ENCODE results near the gene LIMA1. TPM values are rescaled to one million over a fixed set of nuclear protein-coding genes. Genes with fewer than 3 reads are reported as not detected.
"Not testable (repeated sequence)": the region's sequence is repeated elsewhere in the genome, so short reads cannot be mapped to it uniquely, and the experiment has no call there.

The LIMA1 gene
- total RNA-seq, 3 donors from 2014 or later (not counting 1 experiment from before 2014, with no cell fraction given): 12.0 to 16.2 (median 13.7) TPM

GRCh38 chr12:50248411-50248810 lies 34.9 kb downstream of the LIMA1 start:
- DNase-seq: no peak
- no peaks in the 10 kb centered on the region for H3K9me3 Mint-ChIP-seq
- no peaks in the 10 kb centered on the region for H3K4me1 ChIP-seq (ENCODE audit: control insufficient read depth, insufficient read depth, low read length)
- no peaks in the 10 kb centered on the region for H3K27me3 Mint-ChIP-seq (ENCODE audit: low read depth in 2 of 2)
- no peaks in the 10 kb centered on the region for H3K27me3 ChIP-seq (ENCODE audit: control insufficient read depth, insufficient read depth, low read length)
- intact Hi-C loops (cut with micrococcal nuclease): no loop called here
- 95% methylated on average over 3 of the region's 4 CpGs for WGBS (ENCODE audit: insufficient coverage)
- H3K36me3 Mint-ChIP-seq: no peaks in the 10 kb centered on the region
- H3K27ac Mint-ChIP-seq: no peak overlapping the region
- H3K27ac ChIP-seq (ENCODE audit: low read length): no peak overlapping the region
- H3K4me1 Mint-ChIP-seq: no peaks in the 10 kb centered on the region
- no peak for ATAC-seq
- no peak overlapping the region for H3K4me3 Mint-ChIP-seq
- H3K9me3 ChIP-seq (ENCODE audit: control insufficient read depth, insufficient read depth, low read length): no peaks in the 10 kb centered on the region
- H3K36me3 ChIP-seq (ENCODE audit: control insufficient read depth, insufficient read depth, low read length): no peaks in the 10 kb centered on the region
- H3K4me3 ChIP-seq (ENCODE audit: low read length): no peak overlapping the region
- TF ChIP-seq CTCF (IDR thresholded peaks at IDR 0.05): no peak

- H3K9me3 Mint-ChIP-seq; H3K27ac Mint-ChIP-seq; H3K36me3 Mint-ChIP-seq; H3K27ac ChIP-seq (ENCODE audit: low read length); H3K4me3 Mint-ChIP-seq; H3K9me3 ChIP-seq (ENCODE audit: control insufficient read depth, insufficient read depth, low read length); H3K4me3 ChIP-seq (ENCODE audit: low read length); H3K27me3 Mint-ChIP-seq (ENCODE audit: low read depth in 2 of 2); DNase-seq; intact Hi-C loops (cut with micrococcal nuclease); ATAC-seq; H3K27me3 ChIP-seq (ENCODE audit: control insufficient read depth, insufficient read depth, low read length); H3K36me3 ChIP-seq (ENCODE audit: control insufficient read depth, insufficient read depth, low read length); H3K4me1 ChIP-seq (ENCODE audit: control insufficient read depth, insufficient read depth, low read length); H3K4me1 Mint-ChIP-seq: not testable (repeated sequence)
- 84% methylated on average over 9 of the region's 9 CpGs for WGBS (ENCODE audit: insufficient coverage)
These were observed 35.7 kb downstream of the LIMA1 start for GRCh38 chr12:50247665-50248064.

- H3K9me3 Mint-ChIP-seq: no peaks in the 10 kb centered on the region
- DNase-seq (no peak), ATAC-seq (peak in 2 of 3 donors; percentile 31 to 77)
- Histone ChIP-seq H3K4me3 (ENCODE audit: low read length) (no peak overlapping the region), H3K4me1 (ENCODE audit: control insufficient read depth, insufficient read depth, low read length) (no peaks in the 10 kb centered on the region), H3K27ac (ENCODE audit: low read length) (no peak overlapping the region), H3K9me3 (ENCODE audit: control insufficient read depth, insufficient read depth, low read length) (no peaks in the 10 kb centered on the region), H3K27me3 (ENCODE audit: control insufficient read depth, insufficient read depth, low read length) (no peaks in the 10 kb centered on the region), H3K36me3 (ENCODE audit: control insufficient read depth, insufficient read depth, low read length) (no peaks in the 10 kb centered on the region)
- H3K27me3 Mint-ChIP-seq (ENCODE audit: low read depth in 2 of 2): no peaks in the 10 kb centered on the region
- H3K4me1 Mint-ChIP-seq: no peaks in the 10 kb centered on the region
- TF ChIP-seq CTCF (IDR thresholded peaks at IDR 0.05): no peak
- WGBS (ENCODE audit: insufficient coverage): 84% methylated on average over 1 of the region's 3 CpGs
- H3K4me3 Mint-ChIP-seq: no peak overlapping the region
- intact Hi-C loops (cut with micrococcal nuclease): no loop called here
- H3K36me3 Mint-ChIP-seq: no peaks in the 10 kb centered on the region
- no peak overlapping the region for H3K27ac Mint-ChIP-seq
These were observed 36.3 kb downstream of the LIMA1 start for GRCh38 chr12:50246873-50247612.

GRCh38 chr12:50246197-50246865 lies 37.0 kb downstream of the LIMA1 start:
- no peaks in the 10 kb centered on the region for H3K9me3 ChIP-seq (ENCODE audit: control insufficient read depth, insufficient read depth, low read length)
- Mint-ChIP-seq H3K9me3 (no peaks in the 10 kb centered on the region), H3K4me1 (no peaks in the 10 kb centered on the region), H3K36me3 (no peaks in the 10 kb centered on the region), H3K27ac (no peak overlapping the region), H3K27me3 (ENCODE audit: low read depth in 2 of 2) (no peaks in the 10 kb centered on the region), H3K4me3 (no peak overlapping the region)
- no peaks in the 10 kb centered on the region for H3K4me1 ChIP-seq (ENCODE audit: control insufficient read depth, insufficient read depth, low read length)
- no peak for TF ChIP-seq CTCF (IDR thresholded peaks at IDR 0.05)
- DNase-seq: no peak
- no peaks in the 10 kb centered on the region for H3K27me3 ChIP-seq (ENCODE audit: control insufficient read depth, insufficient read depth, low read length)
- no peak overlapping the region for H3K27ac ChIP-seq (ENCODE audit: low read length)
- ATAC-seq: no peak
- no peak overlapping the region for H3K4me3 ChIP-seq (ENCODE audit: low read length)
- 91% methylated on average over 6 of the region's 7 CpGs for WGBS (ENCODE audit: insufficient coverage)
- intact Hi-C loops (cut with micrococcal nuclease): no loop called here
- no peaks in the 10 kb centered on the region for H3K36me3 ChIP-seq (ENCODE audit: control insufficient read depth, insufficient read depth, low read length)

All from natural killer cell (primary cell).